NCI-H146 treated with DMSO at 0.1 percent for 48 hours (cell line): ENCODE measurements around the gene MAGEF1.

Experiments used
- DNase-seq: peaks from one replicate; lab custom pipeline; 2025; ENCODE audit not compliant: unreplicated experiment; lab: John Stamatoyannopoulos, UW

The MAGEF1 gene

DNA sequence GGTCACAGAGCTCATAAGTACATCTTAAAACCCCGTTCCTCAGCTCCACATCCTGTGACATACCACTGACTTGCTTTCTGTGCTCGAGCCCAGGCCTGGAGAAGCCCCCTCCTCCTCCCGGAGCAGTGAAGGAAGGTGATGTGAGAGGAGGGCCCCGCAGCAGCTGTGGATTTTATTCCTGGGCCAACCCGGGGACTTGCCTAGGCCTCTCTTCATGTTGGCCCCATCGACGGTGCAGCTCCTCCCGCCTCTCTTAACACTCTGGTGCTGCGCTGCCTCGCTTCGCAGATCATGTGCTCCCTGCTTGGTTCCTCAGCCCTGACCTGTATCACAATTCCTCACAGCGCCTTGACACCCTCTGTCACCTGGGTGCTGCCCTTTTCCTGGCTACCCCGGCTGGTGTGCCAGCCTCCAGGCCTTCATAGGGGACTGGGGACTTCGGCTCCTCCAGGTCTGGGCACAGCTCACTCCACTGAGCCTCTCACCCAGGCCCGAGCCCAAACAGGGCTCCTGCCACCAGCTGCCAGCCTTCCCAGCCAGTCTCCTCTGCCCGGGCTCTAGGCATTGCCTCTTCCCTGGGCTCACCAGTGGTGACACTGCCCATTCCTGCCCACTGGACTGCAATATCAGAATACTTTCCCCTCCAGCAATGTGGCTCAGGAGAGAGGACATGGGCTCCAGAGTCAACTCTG lies 21.5 kb downstream of the MAGEF1 start:
- no peak for DNase-seq

- no peak for DNase-seq
Measured at GRCh38 chr3:184688882-184689271, 23.0 kb downstream of the MAGEF1 start.

- no peak for DNase-seq
Measured at GRCh38 chr3:184688251-184688881, 23.5 kb downstream of the MAGEF1 start.

- DNase-seq: no peak
Measured at GRCh38 chr3:184687363-184688015, 24.4 kb downstream of the MAGEF1 start.

DNA sequence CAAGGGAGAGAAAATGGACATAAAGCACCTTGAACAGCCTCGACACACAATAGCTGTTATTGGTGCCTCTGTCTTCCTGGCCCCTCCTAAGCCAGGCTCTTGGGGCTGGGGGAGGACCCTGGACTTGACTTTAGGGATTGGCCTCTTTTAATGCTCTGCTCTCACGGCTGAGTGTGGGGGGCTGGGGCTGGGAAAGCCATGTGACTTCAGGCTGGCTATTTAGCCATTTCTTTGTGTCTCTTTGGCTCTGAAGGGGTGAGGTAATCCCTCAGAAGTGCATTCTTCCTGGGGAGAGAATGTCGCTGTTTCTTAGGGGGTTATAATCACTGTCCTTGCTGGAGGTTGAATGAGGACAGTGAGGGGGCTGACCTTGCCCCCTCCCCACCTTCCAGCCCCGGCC lies 26.2 kb downstream of the MAGEF1 start:
- DNase-seq: no peak

DNA sequence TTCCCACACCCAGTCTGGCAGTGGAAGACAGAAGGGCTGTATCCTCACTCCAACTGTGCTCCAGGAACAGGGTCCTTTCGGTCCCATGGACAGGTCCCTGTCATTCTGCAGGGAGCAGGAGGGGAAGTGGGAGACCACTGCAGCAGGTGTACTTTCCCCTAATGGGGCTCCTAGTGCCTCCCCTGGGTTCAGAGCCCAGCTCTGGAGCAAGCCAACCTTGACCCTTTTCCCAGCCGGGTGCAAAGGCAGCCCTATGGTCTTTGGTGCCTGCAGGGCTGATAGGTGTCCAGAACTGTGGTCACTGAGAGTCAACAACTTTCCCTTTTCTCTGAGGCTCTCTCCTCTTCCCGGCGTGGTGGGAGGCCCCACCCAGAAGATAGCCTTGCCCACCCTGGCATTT lies 26.8 kb downstream of the MAGEF1 start:
- DNase-seq: no peak

DNA sequence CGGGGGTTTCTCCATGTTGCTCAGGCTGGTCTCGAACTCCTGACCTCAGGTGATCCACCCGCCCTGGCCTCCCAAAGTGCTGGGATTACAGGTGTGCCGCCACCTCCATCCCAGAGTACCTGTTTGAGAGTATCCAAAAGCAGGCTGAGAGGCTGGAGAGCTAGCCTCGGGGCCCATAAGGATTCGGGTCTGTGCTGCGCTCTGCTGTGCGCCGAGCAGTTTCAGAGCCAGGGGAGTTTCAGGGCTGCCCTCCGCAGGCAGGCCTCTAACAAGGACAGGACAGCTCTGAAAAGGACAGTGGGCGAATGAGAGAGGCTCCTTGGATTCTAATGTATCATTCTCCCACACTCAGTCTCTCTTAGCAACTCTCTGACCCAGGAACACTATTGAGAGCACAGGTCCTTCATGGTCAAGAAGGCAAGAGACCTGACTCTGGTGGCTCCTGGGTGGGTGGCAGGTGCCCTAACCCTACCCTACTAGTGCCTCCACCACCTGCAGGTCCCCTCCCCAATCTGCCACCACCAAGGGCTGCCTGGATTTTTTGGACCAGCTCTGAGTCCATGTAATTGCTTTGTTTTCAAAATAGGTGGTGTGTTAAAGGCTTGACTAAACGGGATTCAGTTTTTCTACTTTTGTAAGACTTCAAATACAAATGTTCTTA lies 27.8 kb downstream of the MAGEF1 start:
- DNase-seq: no peak

DNA sequence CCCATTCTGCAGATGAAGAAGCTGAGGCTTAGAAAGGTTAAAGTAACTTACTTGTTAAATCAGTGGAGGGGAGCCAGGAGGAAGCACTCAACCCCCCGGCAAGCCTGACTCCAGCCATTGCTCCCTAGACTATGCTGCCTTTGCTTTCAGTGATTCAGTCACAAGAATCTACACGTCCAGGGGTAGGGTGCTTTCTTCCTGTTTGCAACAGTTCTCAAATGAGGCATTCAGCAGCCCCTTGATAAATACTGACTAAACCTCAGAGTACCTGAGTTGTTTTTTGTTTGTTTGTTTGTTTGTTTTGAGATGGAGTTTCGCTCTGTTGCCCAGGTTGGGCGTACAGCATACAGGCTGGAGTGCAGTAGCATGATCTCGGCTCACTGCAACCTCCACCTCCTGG lies 28.6 kb downstream of the MAGEF1 start:
- no peak for DNase-seq

DNA sequence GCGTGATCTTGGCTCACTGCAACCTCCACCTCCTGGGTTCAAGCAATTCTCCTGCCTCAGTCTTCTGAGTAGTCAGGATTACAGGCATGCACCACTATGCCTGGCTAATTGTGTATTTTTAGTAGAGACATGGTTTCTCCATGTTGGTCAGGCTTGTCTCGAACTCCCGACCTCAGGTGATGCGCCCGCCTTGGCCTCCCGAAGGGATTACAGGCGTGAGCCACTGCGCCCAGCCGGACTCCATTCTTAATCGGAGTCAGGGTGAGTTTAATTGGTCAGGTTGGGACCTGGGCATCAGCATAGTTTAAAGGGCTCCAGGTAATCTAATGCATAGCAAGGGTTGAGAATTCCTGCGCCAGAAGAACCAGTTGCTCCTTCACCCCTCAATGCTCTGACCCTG lies 29.2 kb downstream of the MAGEF1 start:
- no peak for DNase-seq

- no peak for DNase-seq
Measured at GRCh38 chr3:184680385-184681345, 31.2 kb downstream of the MAGEF1 start.

DNA sequence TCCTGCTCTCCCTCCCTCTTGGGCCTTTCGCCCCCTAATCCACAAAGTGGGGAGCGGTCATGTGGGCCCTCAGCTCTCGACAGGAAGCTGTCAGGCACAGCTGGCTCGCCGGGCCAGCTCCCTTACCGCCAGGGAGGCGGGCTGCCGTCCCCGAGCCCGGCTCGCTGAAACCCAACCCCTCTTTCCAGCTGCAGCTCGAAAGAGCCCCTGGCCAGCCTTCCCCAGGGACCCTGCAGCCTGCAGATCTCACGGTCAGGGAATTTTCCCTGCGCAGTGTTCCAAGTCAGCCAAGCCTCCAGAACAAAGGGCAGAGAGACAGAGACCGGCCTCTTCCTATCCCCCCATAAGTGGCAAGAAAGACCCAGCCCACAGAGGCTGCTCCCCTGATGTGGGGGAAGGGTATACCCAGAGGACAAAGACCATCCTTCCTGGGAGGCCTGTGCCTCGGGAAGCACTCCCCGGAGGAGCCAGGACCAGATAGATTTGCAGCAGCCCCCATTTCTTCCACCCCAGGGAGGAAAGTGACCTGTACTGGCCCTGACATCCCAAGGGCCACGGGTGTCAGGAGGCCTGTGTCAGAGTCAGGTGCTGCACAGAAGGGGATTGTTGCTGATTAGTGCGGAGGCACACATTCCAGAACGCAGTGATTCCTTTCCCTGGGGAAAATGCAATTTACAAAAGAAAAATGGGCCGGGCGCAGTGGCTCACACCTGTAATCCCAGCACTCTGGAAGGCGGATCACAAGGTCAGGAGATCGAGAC lies 32.6 kb downstream of the MAGEF1 start:
- DNase-seq: no peak

- no peak for DNase-seq
Measured at GRCh38 chr3:184678317-184679055, 33.4 kb downstream of the MAGEF1 start.

DNA sequence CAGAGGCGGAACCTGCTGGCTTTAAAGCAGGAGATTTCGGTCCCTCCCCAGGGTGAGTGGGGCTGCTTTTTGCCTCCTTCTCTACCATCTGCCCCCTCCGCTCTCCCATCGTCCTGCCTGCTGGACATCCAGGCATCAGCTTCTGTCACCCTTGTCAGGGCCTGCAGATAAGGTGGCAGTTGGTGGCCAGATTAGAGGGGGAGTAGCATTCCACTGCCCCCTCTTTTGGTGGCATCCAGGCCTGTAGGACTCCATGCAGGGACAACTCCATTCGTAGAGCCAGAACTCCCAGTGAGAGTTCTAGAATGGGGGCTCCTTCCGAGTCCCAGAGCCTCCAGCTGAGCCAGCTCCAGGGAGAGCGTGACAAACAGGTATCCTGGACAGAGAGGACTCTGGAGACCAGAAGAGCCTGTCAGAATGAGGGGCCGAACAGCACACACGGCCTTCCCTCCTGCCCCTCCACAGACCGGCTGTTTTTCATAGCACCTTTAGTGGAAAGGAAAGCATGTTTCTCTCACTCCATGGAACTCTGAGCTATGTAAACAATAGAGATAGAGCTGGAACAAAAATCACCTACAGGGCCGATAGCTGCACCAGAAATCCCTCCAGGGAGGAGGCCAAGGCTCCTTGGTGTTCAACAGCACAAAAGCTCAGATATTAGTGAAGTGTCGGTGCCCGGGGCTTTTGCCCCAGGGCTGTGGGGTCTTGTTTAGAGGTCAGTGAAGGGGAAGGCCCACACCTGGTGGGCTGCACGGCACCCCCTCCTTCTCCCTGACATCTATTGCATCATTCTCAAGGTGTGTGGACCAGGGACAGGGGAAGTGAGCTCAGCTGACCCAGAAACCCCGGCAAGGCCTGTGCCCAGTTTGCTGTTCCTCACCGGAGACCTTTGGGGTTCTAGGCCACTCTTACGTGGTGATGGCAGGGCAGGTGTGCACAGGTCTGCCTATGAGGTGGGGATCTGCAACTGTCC lies 34.2 kb downstream of the MAGEF1 start:
- no peak for DNase-seq

- DNase-seq: no peak
Measured at GRCh38 chr3:184676927-184677326, 34.9 kb downstream of the MAGEF1 start.

DNA sequence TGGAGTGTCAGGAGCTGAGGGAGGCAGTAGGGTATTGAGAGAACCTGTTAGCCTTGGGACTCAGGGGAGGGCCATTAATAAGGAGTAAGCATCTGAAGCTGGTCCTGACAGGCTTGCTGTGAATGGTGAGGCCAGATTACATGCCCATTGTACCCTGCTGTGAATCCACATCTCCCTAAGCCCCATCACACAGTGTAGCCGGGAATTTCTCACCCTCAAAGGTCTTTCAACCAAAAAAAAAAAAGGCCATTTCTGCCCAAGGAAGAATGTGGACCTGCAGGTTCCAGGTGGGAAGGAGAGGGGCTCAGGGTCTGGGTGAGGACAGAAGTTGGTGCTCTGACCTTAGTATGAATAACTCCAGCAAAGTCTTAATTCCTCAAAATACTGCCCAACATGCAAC lies 37.2 kb downstream of the MAGEF1 start:
- no peak for DNase-seq

DNA sequence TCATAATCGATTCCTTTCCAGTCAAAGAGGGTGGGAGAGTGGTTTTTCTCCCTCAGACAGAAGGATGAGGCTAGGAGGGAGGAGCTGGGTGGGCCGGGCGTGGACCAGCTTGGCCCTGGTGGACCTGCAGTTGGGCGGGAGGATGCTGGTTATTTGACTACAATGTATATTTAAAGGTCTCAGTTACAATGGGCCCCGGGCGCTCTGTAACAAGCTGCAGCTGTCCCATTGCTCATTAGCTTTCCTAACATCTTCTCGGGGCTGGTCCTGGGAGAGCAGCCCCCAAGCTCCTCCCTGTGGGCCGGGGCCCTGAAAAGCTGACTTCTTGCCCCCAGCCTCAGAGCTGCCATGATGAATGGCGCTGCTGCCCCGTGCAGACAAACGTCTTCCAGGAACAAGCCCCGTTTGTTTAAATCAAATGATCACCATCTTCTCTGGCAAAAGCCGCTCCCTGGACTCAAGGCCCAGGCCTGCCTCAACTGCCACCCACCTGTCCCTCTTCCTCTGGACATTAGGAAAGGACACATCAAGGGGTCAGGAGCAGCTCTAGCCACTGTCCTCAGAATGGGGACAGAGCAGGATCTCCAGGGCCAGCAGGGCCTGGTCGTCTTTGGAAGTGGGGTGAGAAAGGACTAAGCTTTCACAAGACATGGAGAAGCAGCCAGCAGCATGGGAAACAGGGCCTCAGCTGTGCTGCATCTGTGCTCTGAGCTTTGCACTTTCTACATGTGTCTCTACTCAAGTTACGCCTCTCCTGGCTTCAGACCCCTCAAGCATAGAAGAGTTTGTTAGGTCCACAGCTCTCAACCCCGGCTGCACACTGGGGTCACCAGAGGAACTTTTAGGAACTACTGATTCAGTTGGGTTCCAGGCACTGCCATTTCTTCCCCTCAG lies 38.6 kb downstream of the MAGEF1 start:
- DNase-seq: no peak

DNA sequence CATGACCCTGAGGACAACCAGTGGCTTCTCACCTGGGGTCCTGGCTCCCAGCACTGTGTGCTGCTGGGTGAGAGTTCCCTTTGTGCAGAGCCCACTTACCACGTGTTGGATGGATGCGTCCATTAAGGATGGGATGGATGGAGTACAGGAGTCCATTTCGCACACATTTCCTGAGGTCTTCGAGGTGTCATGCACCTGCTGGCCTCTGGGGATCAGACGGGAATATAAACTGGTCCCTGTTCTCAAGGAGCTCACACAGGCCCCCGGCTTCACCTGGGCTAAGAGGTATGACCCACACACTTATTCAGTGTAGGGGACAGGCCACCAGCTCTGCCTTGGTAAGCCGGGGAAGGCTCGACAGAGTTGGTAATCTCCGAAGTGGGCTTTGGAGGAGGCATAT lies 39.5 kb downstream of the MAGEF1 start:
- no peak for DNase-seq
